DMS53 (cell line): ENCODE measurements around the gene MARCHF2.
"Not testable (repeated sequence)": the region's sequence is repeated elsewhere in the genome, so short reads cannot be mapped to it uniquely, and the experiment has no call there.

ENCODE experiments used
- DNase-seq: peaks from one replicate; lab custom pipeline; 2025; lab: John Stamatoyannopoulos, UW

The MARCHF2 gene

GRCh38 chr19:8410718-8411117 lies 2.4 kb upstream of the MARCHF2 start:
- DNase-seq, result not testable (repeated sequence)

- no peak for DNase-seq
Measured at GRCh38 chr19:8413629-8413995, 507 bp downstream of the MARCHF2 start.

GRCh38 chr19:8416796-8417195 lies 3.7 kb downstream of the MARCHF2 start:
- no peak for DNase-seq

GRCh38 chr19:8421484-8422461 lies 8.7 kb downstream of the MARCHF2 start:
- DNase-seq, result no peak

GRCh38 chr19:8423817-8424223 lies 10.7 kb downstream of the MARCHF2 start:
- peak; percentile 94 for DNase-seq

GRCh38 chr19:8425331-8425730 lies 12.2 kb downstream of the MARCHF2 start:
- DNase-seq, result not testable (repeated sequence)

GRCh38 chr19:8426283-8426682 lies 13.2 kb downstream of the MARCHF2 start:
- DNase-seq, result no peak

- no peak for DNase-seq
Measured at GRCh38 chr19:8429044-8429443, 15.9 kb downstream of the MARCHF2 start.

GRCh38 chr19:8429826-8430225 lies 16.7 kb downstream of the MARCHF2 start:
- no peak for DNase-seq

- no peak for DNase-seq
Measured at GRCh38 chr19:8430650-8431049, 17.5 kb downstream of the MARCHF2 start.

- no peak for DNase-seq
Measured at GRCh38 chr19:8438236-8438635, 25.1 kb downstream of the MARCHF2 start.

GRCh38 chr19:8441725-8442544 lies 28.8 kb downstream of the MARCHF2 start:
- no peak for DNase-seq

- DNase-seq, result not testable (repeated sequence)
Measured at GRCh38 chr19:8444140-8444676, 31.1 kb downstream of the MARCHF2 start.

GRCh38 chr19:8444677-8445487 lies 31.8 kb downstream of the MARCHF2 start, which contains the start of gene HNRNPM:
HNRNPM (plus strand) TSS chr19:8444975; CDS start chr19:8444999, 24 bp downstream.
- DNase-seq, result peak; percentile 97

- DNase-seq, result peak; percentile 66
Measured at GRCh38 chr19:8445488-8446001, 32.4 kb downstream of the MARCHF2 start.

GRCh38 chr19:8446061-8446709 lies 33.1 kb downstream of the MARCHF2 start:
- DNase-seq, result no peak

GRCh38 chr19:8449830-8450229 lies 36.7 kb downstream of the MARCHF2 start:
- DNase-seq, result peak; percentile 14

- no peak for DNase-seq
Measured at GRCh38 chr19:8451377-8451776, 38.3 kb downstream of the MARCHF2 start.

- DNase-seq, result peak; percentile 23
Measured at GRCh38 chr19:8451885-8452284, 38.8 kb downstream of the MARCHF2 start.

- no peak for DNase-seq
Measured at GRCh38 chr19:8452446-8453123, 39.5 kb downstream of the MARCHF2 start.
